Caco-2 (cell line): ENCODE data around the gene EIF4G2. TPM values are rescaled to one million over a fixed set of nuclear protein-coding genes. Genes with fewer than 3 reads are reported as not detected.
A peak's percentile ranks its signal among the peaks of the same experiment; 100 is the strongest.

Experiments
- BruUV-seq: library from RNA; stranded (reverse); fragments of 400-500 nt; replicated peaks from 2 replicates; lab custom pipeline; 2021; lab: Mats Ljungman, UMichigan
- CTCF ChIA-PET: fragments of 300-600 bp; sonication (Branson Sonifier 250); formaldehyde crosslinking; loops from one replicate; lab custom pipeline; 2022; ENCODE audit warnings: antibody characterized with exemption; lab: Charles Lee
- POLR2A ChIA-PET: fragments of 300-600 bp; sonication (Branson Sonifier 250); formaldehyde crosslinking; loops from one replicate; lab custom pipeline; 2022; ENCODE audit warnings: antibody characterized with exemption; lab: Charles Lee
- DNase-seq, 2 experiments: peaks; one replicate each; pipeline versions ENCODE4 v3.0.0 to v3.0.0-alpha.2; 2020 to 2022
- H3K27me3 ChIP-seq: replicated peaks from 2 replicates; pipeline ENCODE4 v1.6.0; 2011; ENCODE audit warnings: low read length; ENCODE audit not compliant: control insufficient read depth, insufficient read depth
- H3K36me3 ChIP-seq: 2 replicates; pipeline ENCODE4 v1.5.1; 2011; ENCODE audit warnings: low read length; ENCODE audit not compliant: control insufficient read depth, insufficient read depth
- H3K4me1 ChIP-seq: fragments of 250-450 bp; sonication (Bioruptor Pico); 2 replicates; pipeline ENCODE4 v1.5.1; 2020; ENCODE audit warnings: mild to moderate bottlenecking
- H3K4me3 ChIP-seq: 2 replicates; pipeline ENCODE4 v1.5.1; 2011; ENCODE audit warnings: low read depth, mild to moderate bottlenecking, control low read depth, low read length
- H3K9me3 ChIP-seq: fragments of 250-450 bp; sonication (Bioruptor Pico); 2 replicates; pipeline ENCODE4 v1.5.1; 2020; ENCODE audit warnings: mild to moderate bottlenecking, moderate library complexity
- H3K27ac Mint-ChIP-seq: one replicate; pipeline ENCODE4 v1.8.0; 2022; ENCODE audit warnings: mixed read lengths; ENCODE audit not compliant: unreplicated experiment
- H3K27me3 Mint-ChIP-seq: one replicate; pipeline ENCODE4 v1.8.0; 2022; ENCODE audit warnings: mixed read lengths; ENCODE audit not compliant: insufficient read depth, unreplicated experiment
- H3K36me3 Mint-ChIP-seq: one replicate; pipeline ENCODE4 v1.8.0; 2022; ENCODE audit warnings: mild to moderate bottlenecking, mixed read lengths; ENCODE audit not compliant: insufficient read depth, unreplicated experiment
- H3K4me1 Mint-ChIP-seq: one replicate; pipeline ENCODE4 v1.8.0; 2022; ENCODE audit warnings: low read depth, mixed read lengths; ENCODE audit not compliant: unreplicated experiment
- H3K4me3 Mint-ChIP-seq: one replicate; pipeline ENCODE4 v1.8.0; 2022; ENCODE audit warnings: mild to moderate bottlenecking, moderate library complexity, mixed read lengths; ENCODE audit not compliant: unreplicated experiment
- H3K9me3 Mint-ChIP-seq: one replicate; pipeline ENCODE4 v1.8.0; 2022; ENCODE audit warnings: mixed read lengths; ENCODE audit not compliant: unreplicated experiment
- intact Hi-C: fragments of 100-400 bp; cut with micrococcal nuclease; formaldehyde crosslinking; loops from one replicate; pipeline ENCODE4 v1.10.0; 2022; ENCODE audit not compliant: unreplicated experiment
- total RNA-seq: library from RNA; stranded (reverse); gene quantifications from 2 replicates; pipeline ENCODE4 v1.2.3, GENCODE V29; 2022
- TF ChIP-seq, protein P1 (sequence below), 2 experiments: fragments of 200-600 bp in 1 of 2; IDR thresholded peaks; 1 replicate in 1 of 2; 2 replicates in 1 of 2; pipeline versions ENCODE4 v1.5.1 to v1.8.0; 2011 to 2022; ENCODE audit warnings: antibody characterized with exemption in 1 of 2, control low read depth in 1 of 2, inconsistent platforms in 1 of 2, low read depth in 1 of 2, low read length in 1 of 2, mild to moderate bottlenecking in 1 of 2, moderate library complexity in 1 of 2; ENCODE audit not compliant: insufficient read depth in 1 of 2, severe bottlenecking in 1 of 2, unreplicated experiment in 1 of 2

EIF4G2 gene
- total RNA-seq, 1 experiment from 2014 or later: 1,287 TPM

GRCh38 chr11:10805741-10806140, 3.0 kb downstream of the EIF4G2 start:
- CTCF ChIA-PET: no interaction called here
- POLR2A ChIA-PET: interaction anchor here (0.7 kb wide), 1 partner anchor 11 kb away, joined by 5 read pairs; no protein-coding TSS in a partner anchor
- peaks cover 11% of the 10 kb centered on the region for H3K4me1 ChIP-seq

GRCh38 chr11:10803676-10804075, 5.0 kb downstream of the EIF4G2 start:
- no peak overlapping the region for H3K4me3 Mint-ChIP-seq
- intact Hi-C loops: no loop called here
- TF ChIP-seq, protein P1, sequence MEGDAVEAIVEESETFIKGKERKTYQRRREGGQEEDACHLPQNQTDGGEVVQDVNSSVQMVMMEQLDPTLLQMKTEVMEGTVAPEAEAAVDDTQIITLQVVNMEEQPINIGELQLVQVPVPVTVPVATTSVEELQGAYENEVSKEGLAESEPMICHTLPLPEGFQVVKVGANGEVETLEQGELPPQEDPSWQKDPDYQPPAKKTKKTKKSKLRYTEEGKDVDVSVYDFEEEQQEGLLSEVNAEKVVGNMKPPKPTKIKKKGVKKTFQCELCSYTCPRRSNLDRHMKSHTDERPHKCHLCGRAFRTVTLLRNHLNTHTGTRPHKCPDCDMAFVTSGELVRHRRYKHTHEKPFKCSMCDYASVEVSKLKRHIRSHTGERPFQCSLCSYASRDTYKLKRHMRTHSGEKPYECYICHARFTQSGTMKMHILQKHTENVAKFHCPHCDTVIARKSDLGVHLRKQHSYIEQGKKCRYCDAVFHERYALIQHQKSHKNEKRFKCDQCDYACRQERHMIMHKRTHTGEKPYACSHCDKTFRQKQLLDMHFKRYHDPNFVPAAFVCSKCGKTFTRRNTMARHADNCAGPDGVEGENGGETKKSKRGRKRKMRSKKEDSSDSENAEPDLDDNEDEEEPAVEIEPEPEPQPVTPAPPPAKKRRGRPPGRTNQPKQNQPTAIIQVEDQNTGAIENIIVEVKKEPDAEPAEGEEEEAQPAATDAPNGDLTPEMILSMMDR (IDR thresholded peaks at IDR 0.05; ENCODE audit: insufficient read depth in 1 of 2, low read depth in 1 of 2, low read length in 1 of 2, severe bottlenecking in 1 of 2, unreplicated experiment in 1 of 2): no peak
- DNase-seq: no peak
- no peaks in the 10 kb centered on the region for H3K9me3 ChIP-seq
- BruUV-seq: no TSS peak
- no peaks in the 10 kb centered on the region for H3K9me3 Mint-ChIP-seq
- no peak overlapping the region for H3K4me3 ChIP-seq
- H3K4me1 Mint-ChIP-seq: no peaks in the 10 kb centered on the region
- H3K36me3 Mint-ChIP-seq: peaks cover 100% of the 10 kb centered on the region
- peaks cover 11% of the 10 kb centered on the region for H3K4me1 ChIP-seq
- no peak overlapping the region for H3K27ac Mint-ChIP-seq
- peaks cover 11% of the 10 kb centered on the region for H3K36me3 ChIP-seq
- no peaks in the 10 kb centered on the region for H3K27me3 ChIP-seq
- H3K27me3 Mint-ChIP-seq: no peaks in the 10 kb centered on the region
- ChIA-PET CTCF (no interaction called here), POLR2A (interaction anchor here (0.6 kb wide), 2 partner anchors 131 to 335 kb away, joined by 3 read pairs; no protein-coding TSS in a partner anchor)

More at GRCh38 chr11:10805741-10806140, 3.0 kb downstream of the EIF4G2 start:
- no peak for DNase-seq
- no peaks in the 10 kb centered on the region for H3K9me3 Mint-ChIP-seq
- Histone ChIP-seq H3K9me3 (no peaks in the 10 kb centered on the region), H3K36me3 (peaks cover 6% of the 10 kb centered on the region), H3K4me3 (no peak overlapping the region), H3K27me3 (no peaks in the 10 kb centered on the region)
- H3K36me3 Mint-ChIP-seq: peaks cover 89% of the 10 kb centered on the region
- no peak overlapping the region for H3K27ac Mint-ChIP-seq
- no peaks in the 10 kb centered on the region for H3K27me3 Mint-ChIP-seq
- no TSS peak for BruUV-seq
- TF ChIP-seq, protein P1 (IDR thresholded peaks at IDR 0.05; ENCODE audit: insufficient read depth in 1 of 2, low read depth in 1 of 2, low read length in 1 of 2, severe bottlenecking in 1 of 2, unreplicated experiment in 1 of 2): no peak
- H3K4me1 Mint-ChIP-seq: no peaks in the 10 kb centered on the region
- H3K4me3 Mint-ChIP-seq: no peak overlapping the region
- intact Hi-C loops: loop anchor here (5.0 kb wide), 1 partner anchor 53 kb away; the partner anchor contains the start of gene CTR9

DNA sequence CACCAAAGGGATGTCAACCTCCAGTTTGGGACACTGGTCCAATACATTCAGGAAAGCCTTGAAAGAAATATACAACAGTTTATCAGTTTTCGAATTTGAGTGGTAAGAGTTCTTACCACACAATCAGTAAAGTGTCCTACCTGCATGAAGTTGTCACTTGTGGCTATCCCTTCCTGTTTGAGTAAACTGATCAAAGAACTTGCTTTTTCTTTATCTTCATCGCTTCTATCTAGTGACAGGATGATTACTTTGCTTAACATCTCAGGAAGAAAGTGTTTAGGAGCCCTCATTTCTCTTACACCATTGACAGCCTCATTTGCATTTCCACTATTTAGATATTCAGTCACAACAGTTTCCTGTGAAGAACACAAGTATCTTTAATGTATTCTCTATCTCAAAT, 8.4 kb downstream of the EIF4G2 start:
- H3K36me3 Mint-ChIP-seq: peaks cover 99% of the 10 kb centered on the region
- H3K9me3 Mint-ChIP-seq: no peaks in the 10 kb centered on the region
- no peaks in the 10 kb centered on the region for H3K4me1 Mint-ChIP-seq
- POLR2A ChIA-PET: interaction anchor here (5.6 kb wide), 1 partner anchor 9 kb away, joined by 49 read pairs; the partner anchor contains the start of gene EIF4G2
- Histone ChIP-seq H3K4me1 (no peaks in the 10 kb centered on the region), H3K9me3 (no peaks in the 10 kb centered on the region), H3K36me3 (peaks cover 10% of the 10 kb centered on the region), H3K27me3 (no peaks in the 10 kb centered on the region), H3K4me3 (no peak overlapping the region)
- DNase-seq: no peak
- TSS peak; percentile 16 for BruUV-seq
- H3K27me3 Mint-ChIP-seq: no peaks in the 10 kb centered on the region
- intact Hi-C loops: no loop called here
- TF ChIP-seq, protein P1 (IDR thresholded peaks at IDR 0.05; ENCODE audit: insufficient read depth in 1 of 2, low read depth in 1 of 2, low read length in 1 of 2, severe bottlenecking in 1 of 2, unreplicated experiment in 1 of 2): no peak
- no peak overlapping the region for H3K4me3 Mint-ChIP-seq
- CTCF ChIA-PET: no interaction called here
- no peak overlapping the region for H3K27ac Mint-ChIP-seq
